PC-9 (cell line): ENCODE measurements around the gene IPO4.

Experiments used
- EZH2 ChIP-seq: fragments of 200-600 bp; sonication (generic); IDR thresholded peaks from 2 replicates; pipeline ENCODE4 v1.8.0; 2017; ENCODE audit warnings: antibody characterized with exemption, low read depth
- TF ChIP-seq, protein P1 (sequence below): fragments of 200-600 bp; sonication (generic); conservative IDR thresholded peaks from 2 replicates; pipeline ENCODE4 v1.6.1; 2017; ENCODE audit warnings: mixed run types, antibody characterized with exemption, mild to moderate bottlenecking, moderate library complexity

GRCh38 chr14:24179294-24179960 lies 9.2 kb downstream of the IPO4 start:
- TF ChIP-seq EZH2: no peak
- TF ChIP-seq, protein P1, sequence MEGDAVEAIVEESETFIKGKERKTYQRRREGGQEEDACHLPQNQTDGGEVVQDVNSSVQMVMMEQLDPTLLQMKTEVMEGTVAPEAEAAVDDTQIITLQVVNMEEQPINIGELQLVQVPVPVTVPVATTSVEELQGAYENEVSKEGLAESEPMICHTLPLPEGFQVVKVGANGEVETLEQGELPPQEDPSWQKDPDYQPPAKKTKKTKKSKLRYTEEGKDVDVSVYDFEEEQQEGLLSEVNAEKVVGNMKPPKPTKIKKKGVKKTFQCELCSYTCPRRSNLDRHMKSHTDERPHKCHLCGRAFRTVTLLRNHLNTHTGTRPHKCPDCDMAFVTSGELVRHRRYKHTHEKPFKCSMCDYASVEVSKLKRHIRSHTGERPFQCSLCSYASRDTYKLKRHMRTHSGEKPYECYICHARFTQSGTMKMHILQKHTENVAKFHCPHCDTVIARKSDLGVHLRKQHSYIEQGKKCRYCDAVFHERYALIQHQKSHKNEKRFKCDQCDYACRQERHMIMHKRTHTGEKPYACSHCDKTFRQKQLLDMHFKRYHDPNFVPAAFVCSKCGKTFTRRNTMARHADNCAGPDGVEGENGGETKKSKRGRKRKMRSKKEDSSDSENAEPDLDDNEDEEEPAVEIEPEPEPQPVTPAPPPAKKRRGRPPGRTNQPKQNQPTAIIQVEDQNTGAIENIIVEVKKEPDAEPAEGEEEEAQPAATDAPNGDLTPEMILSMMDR: no peak
